HepG2 (cell line): ENCODE data around the gene CDHR4. TPM values are rescaled to one million over a fixed set of nuclear protein-coding genes. Genes with fewer than 3 reads are reported as not detected.

ENCODE experiments used
- AGO1 ChIP-seq: fragments of 200-400 bp; formaldehyde crosslinking; IDR thresholded peaks from 2 replicates; pipeline ENCODE4 v1.6.1; 2017; ENCODE audit warnings: mild to moderate bottlenecking, low read depth, low read length, moderate library complexity; ENCODE audit not compliant: poor library complexity, severe bottlenecking
- ASH2L ChIP-seq: fragments of 300-600, 200-600 bp; sonication (generic); IDR thresholded peaks from 2 replicates; pipeline ENCODE4 v1.7.0; 2017; ENCODE audit warnings: low read depth, mild to moderate bottlenecking, moderate library complexity, mixed read lengths, low read length; ENCODE audit not compliant: insufficient read length
- DPF2 ChIP-seq: sonication (generic); formaldehyde crosslinking; IDR thresholded peaks from 2 replicates; pipeline ENCODE4 v1.4.0; 2020; ENCODE audit warnings: mild to moderate bottlenecking, low read depth, missing genetic modification reagents, borderline replicate concordance
- DR1 ChIP-seq: sonication (generic); formaldehyde crosslinking; IDR thresholded peaks from 2 replicates; pipeline ENCODE4 v1.8.0; 2021; ENCODE audit warnings: mild to moderate bottlenecking, missing genetic modification reagents, inconsistent platforms
- KLF6 ChIP-seq: IDR thresholded peaks from 2 replicates; pipeline ENCODE4 v1.8.0; 2016; ENCODE audit warnings: missing biosample characterization, missing genetic modification reagents
- KLF9 ChIP-seq: IDR thresholded peaks from 2 replicates; pipeline ENCODE4 v1.6.1; 2016; ENCODE audit warnings: low read depth
- KMT2A ChIP-seq: sonication (generic); formaldehyde crosslinking; IDR thresholded peaks from 2 replicates; pipeline ENCODE4 v1.4.0; 2020; ENCODE audit warnings: missing genetic modification reagents
- MBNL3 ChIP-seq: fragments of 250-450 bp; sonication (Bioruptor Pico); conservative IDR thresholded peaks from 2 replicates; pipeline ENCODE4 v1.8.0; 2022; ENCODE audit warnings: mild to moderate bottlenecking, inconsistent platforms
- MIXL1 ChIP-seq: IDR thresholded peaks from 2 replicates; pipeline ENCODE4 v1.6.1; 2016
- MYNN ChIP-seq: sonication (generic); formaldehyde crosslinking; IDR thresholded peaks from 2 replicates; pipeline ENCODE4 v1.4.0; 2020; ENCODE audit warnings: mild to moderate bottlenecking, low read depth, missing genetic modification reagents
- NFYB ChIP-seq: sonication (generic); formaldehyde crosslinking; IDR thresholded peaks from 2 replicates; pipeline ENCODE4 v1.4.0; 2020; ENCODE audit warnings: missing genetic modification reagents
- PHF8 ChIP-seq: sonication (generic); formaldehyde crosslinking; IDR thresholded peaks from 2 replicates; pipeline ENCODE4 v1.5.0; 2020; ENCODE audit warnings: missing genetic modification reagents
- RXRB ChIP-seq: IDR thresholded peaks from 2 replicates; pipeline ENCODE4 v1.6.1; 2016; ENCODE audit warnings: borderline replicate concordance, missing genetic modification reagents, missing compliant biosample characterization
- SOX6 ChIP-seq, 2 experiments: fragments of 450-650 bp in 1 of 2; sonication (generic) in 1 of 2; formaldehyde crosslinking in 1 of 2; IDR thresholded peaks; 2 replicates each; pipeline versions ENCODE4 v1.4.0 to v1.6.1; 2017 to 2020; ENCODE audit warnings: antibody characterized with exemption in 1 of 2, mild to moderate bottlenecking in 1 of 2, missing genetic modification reagents in 1 of 2
- ZBTB3 ChIP-seq: sonication (generic); formaldehyde crosslinking; IDR thresholded peaks from 2 replicates; pipeline ENCODE4 v1.4.0; 2020; ENCODE audit warnings: low read depth, mild to moderate bottlenecking, moderate library complexity, missing genetic modification reagents, borderline replicate concordance
- ZMAT3 ChIP-seq: sonication (generic); formaldehyde crosslinking; conservative IDR thresholded peaks from 2 replicates; pipeline ENCODE4 v1.7.0; 2021; ENCODE audit warnings: missing genetic modification reagents
- ZNF232 ChIP-seq: sonication (generic); formaldehyde crosslinking; IDR thresholded peaks from 2 replicates; pipeline ENCODE4 v1.4.0; 2020; ENCODE audit warnings: missing genetic modification reagents, borderline replicate concordance
- ZNF329 ChIP-seq: sonication (generic); formaldehyde crosslinking; IDR thresholded peaks from 2 replicates; pipeline ENCODE4 v1.9.0; 2021; ENCODE audit warnings: low read depth, mild to moderate bottlenecking, missing genetic modification reagents
- ZNF446 ChIP-seq: sonication (generic); formaldehyde crosslinking; IDR thresholded peaks from 2 replicates; pipeline ENCODE4 v1.5.0; 2020; ENCODE audit warnings: mild to moderate bottlenecking, missing genetic modification reagents
- ZNF556 ChIP-seq: sonication (generic); formaldehyde crosslinking; IDR thresholded peaks from 2 replicates; pipeline ENCODE4 v1.4.0; 2020; ENCODE audit warnings: mild to moderate bottlenecking, missing genetic modification reagents, borderline replicate concordance
- ZNF614 ChIP-seq: IDR thresholded peaks from 2 replicates; pipeline ENCODE4 v1.6.1; 2018; ENCODE audit warnings: missing biosample characterization, missing genetic modification reagents, inconsistent platforms, borderline replicate concordance
- ZNF629 ChIP-seq: sonication (generic); formaldehyde crosslinking; conservative IDR thresholded peaks from 2 replicates; pipeline ENCODE4 v1.5.0; 2020; ENCODE audit warnings: missing genetic modification reagents
- ZSCAN12 ChIP-seq: sonication (generic); formaldehyde crosslinking; IDR thresholded peaks from 2 replicates; pipeline ENCODE4 v1.9.0; 2021; ENCODE audit warnings: mild to moderate bottlenecking, missing genetic modification reagents
- polyA plus RNA-seq, 8 experiments: library from polyadenylated mRNA; depleted of rRNA in 3 of 8; stranded (reverse) in 7 of 8; unstranded in 1 of 8; fragments of >200 nt; fragmentation: Illumina TruSeq in 4 of 8; extraction: Trizol in 4 of 8; gene quantifications; 2 replicates each; pipeline versions ENCODE4 v1.2.1 to v1.2.3, GENCODE V29; 2011 to 2016; ENCODE audit warnings: low read depth in 4 of 8, missing spikeins in 1 of 8, mixed read lengths in 1 of 8; ENCODE audit not compliant: insufficient read depth in 1 of 8
- total RNA-seq, 5 experiments: library from RNA; depleted of rRNA; stranded (reverse); fragments of >200 nt; fragmentation: Illumina TruSeq; extraction: Trizol; gene quantifications; 2 replicates each; pipeline ENCODE4 v1.2.3, GENCODE V29; 2016; ENCODE audit warnings: low read depth in 1 of 5
- TF ChIP-seq, protein P1 (sequence below): sonication (generic); formaldehyde crosslinking; conservative IDR thresholded peaks from 2 replicates; pipeline ENCODE4 v1.8.0; 2022; ENCODE audit warnings: mild to moderate bottlenecking, moderate library complexity, missing genetic modification reagents
- TF ChIP-seq, protein P2 (sequence below): sonication (generic); formaldehyde crosslinking; IDR thresholded peaks from 2 replicates; pipeline ENCODE4 v1.8.0; 2022; ENCODE audit warnings: low read depth, missing genetic modification reagents
- TF ChIP-seq, protein P3 (sequence below): sonication (generic); formaldehyde crosslinking; IDR thresholded peaks from 2 replicates; pipeline ENCODE4 v1.5.1; 2020; ENCODE audit warnings: mild to moderate bottlenecking, missing genetic modification reagents, moderate library complexity

CDHR4 gene
- total and polyA plus RNA-seq, 2 of the 13 experiments (the other 11 are each of a cell fraction or from before 2014, with no cell fraction given), result 0.21 TPM; not detected in 1

- TF ChIP-seq ZBTB3 (CRISPR knock-in tag), result no peak
- no peak for TF ChIP-seq ZNF329 (CRISPR knock-in tag)
- TF ChIP-seq ZNF232 (CRISPR knock-in tag), result 0 out of 2 replicates have a peak, but pooled peaks have one; percentile 34
- peak; percentile 59 for TF ChIP-seq AGO1
- no peak for TF ChIP-seq MBNL3 (CRISPR knock-in tag)
- peak; percentile 84 for TF ChIP-seq KMT2A
- TF ChIP-seq ZNF629 (CRISPR knock-in tag), result no peak
- TF ChIP-seq SOX6 (IDR thresholded peaks at IDR 0.05), result no peak
- TF ChIP-seq SOX6 (CRISPR knock-in tag; IDR thresholded peaks at IDR 0.05), result peak; percentile 6; the same call in 1 of the 2 replicates
- TF ChIP-seq KLF6 (CRISPR knock-in tag), result peak; percentile 72; the same call in 1 of the 2 replicates
- 0 out of 2 replicates have a peak, but pooled peaks have one; percentile 31 for TF ChIP-seq MYNN (CRISPR knock-in tag)
- peak; percentile 64; the same call in 1 of the 2 replicates for TF ChIP-seq ZNF556 (CRISPR knock-in tag)
- TF ChIP-seq, protein P1, sequence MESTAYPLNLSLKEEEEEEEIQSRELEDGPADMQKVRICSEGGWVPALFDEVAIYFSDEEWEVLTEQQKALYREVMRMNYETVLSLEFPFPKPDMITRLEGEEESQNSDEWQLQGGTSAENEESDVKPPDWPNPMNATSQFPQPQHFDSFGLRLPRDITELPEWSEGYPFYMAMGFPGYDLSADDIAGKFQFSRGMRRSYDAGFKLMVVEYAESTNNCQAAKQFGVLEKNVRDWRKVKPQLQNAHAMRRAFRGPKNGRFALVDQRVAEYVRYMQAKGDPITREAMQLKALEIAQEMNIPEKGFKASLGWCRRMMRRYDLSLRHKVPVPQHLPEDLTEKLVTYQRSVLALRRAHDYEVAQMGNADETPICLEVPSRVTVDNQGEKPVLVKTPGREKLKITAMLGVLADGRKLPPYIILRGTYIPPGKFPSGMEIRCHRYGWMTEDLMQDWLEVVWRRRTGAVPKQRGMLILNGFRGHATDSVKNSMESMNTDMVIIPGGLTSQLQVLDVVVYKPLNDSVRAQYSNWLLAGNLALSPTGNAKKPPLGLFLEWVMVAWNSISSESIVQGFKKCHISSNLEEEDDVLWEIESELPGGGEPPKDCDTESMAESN, result peak; percentile 65
- peak; percentile 96 for TF ChIP-seq NFYB (CRISPR knock-in tag)
- 0 out of 2 replicates have a peak, but pooled peaks have one; percentile 40 for TF ChIP-seq DR1 (CRISPR knock-in tag)
- TF ChIP-seq RXRB (CRISPR knock-in tag), result no peak
- no peak for TF ChIP-seq MIXL1
- TF ChIP-seq, protein P2, sequence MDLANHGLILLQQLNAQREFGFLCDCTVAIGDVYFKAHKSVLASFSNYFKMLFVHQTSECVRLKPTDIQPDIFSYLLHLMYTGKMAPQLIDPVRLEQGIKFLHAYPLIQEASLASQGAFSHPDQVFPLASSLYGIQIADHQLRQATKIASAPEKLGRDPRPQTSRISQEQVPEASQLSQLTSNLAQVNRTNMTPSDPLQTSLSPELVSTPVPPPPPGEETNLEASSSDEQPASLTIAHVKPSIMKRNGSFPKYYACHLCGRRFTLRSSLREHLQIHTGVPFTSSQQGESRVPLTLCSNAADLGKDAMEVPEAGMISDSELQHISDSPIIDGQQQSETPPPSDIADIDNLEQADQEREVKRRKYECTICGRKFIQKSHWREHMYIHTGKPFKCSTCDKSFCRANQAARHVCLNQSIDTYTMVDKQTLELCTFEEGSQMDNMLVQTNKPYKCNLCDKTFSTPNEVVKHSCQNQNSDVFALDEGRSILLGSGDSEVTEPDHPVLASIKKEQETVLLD (CRISPR knock-in tag), result peak; percentile 46; the same call in 1 of the 2 replicates
- TF ChIP-seq ZNF614 (CRISPR knock-in tag), result peak; percentile 50; the same call in 1 of the 2 replicates
- peak; percentile 83; the same call in 1 of the 2 replicates for TF ChIP-seq ZNF446
- peak; percentile 83 for TF ChIP-seq ASH2L
- TF ChIP-seq KLF9 (CRISPR knock-in tag), result 0 out of 2 replicates have a peak, but pooled peaks have one; percentile 69
- TF ChIP-seq ZSCAN12, result 0 out of 2 replicates have a peak, but pooled peaks have one; percentile 69
- TF ChIP-seq DPF2, result no peak
- TF ChIP-seq ZMAT3 (CRISPR knock-in tag), result peak; percentile 89
- TF ChIP-seq PHF8 (CRISPR knock-in tag), result peak; percentile 90
- TF ChIP-seq, protein P3, sequence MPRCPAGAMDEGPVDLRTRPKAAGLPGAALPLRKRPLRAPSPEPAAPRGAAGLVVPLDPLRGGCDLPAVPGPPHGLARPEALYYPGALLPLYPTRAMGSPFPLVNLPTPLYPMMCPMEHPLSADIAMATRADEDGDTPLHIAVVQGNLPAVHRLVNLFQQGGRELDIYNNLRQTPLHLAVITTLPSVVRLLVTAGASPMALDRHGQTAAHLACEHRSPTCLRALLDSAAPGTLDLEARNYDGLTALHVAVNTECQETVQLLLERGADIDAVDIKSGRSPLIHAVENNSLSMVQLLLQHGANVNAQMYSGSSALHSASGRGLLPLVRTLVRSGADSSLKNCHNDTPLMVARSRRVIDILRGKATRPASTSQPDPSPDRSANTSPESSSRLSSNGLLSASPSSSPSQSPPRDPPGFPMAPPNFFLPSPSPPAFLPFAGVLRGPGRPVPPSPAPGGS (CRISPR knock-in tag), result peak; percentile 37; the same call in 1 of the 2 replicates
Measured at GRCh38 chr3:49786357-49787181, 13.1 kb downstream of the CDHR4 start, which contains the start of gene IP6K1 (continued).
